Esophagus muscularis mucosa (tissue), 4 donors: ENCODE data around the gene C1orf167. TPM values are rescaled to one million over a fixed set of nuclear protein-coding genes. Genes with fewer than 3 reads are reported as not detected.

Experiments
- DNase-seq: peaks from one replicate; pipeline ENCODE4 v3.0.0-alpha.2; 2017; ENCODE audit errors: extremely low spot score
- H3K27ac ChIP-seq, 4 donors: fragments of 200-600 bp; sonication (generic); replicated peaks in 1 of 4; 1 replicate in 3 of 4; 2 replicates in 1 of 4; pipeline ENCODE4 v1.5.1; 2016 to 2019; ENCODE audit warnings: mild to moderate bottlenecking in 1 of 4
- H3K27me3 ChIP-seq, 4 donors: fragments of 200-600 bp; sonication (generic); one replicate each; pipeline versions ENCODE4 v1.5.1 to v1.6.0; 2016 to 2019
- H3K36me3 ChIP-seq, 4 donors: fragments of 200-600 bp; sonication (generic); one replicate each; pipeline ENCODE4 v1.5.1; 2016 to 2019
- H3K4me1 ChIP-seq, 4 donors: fragments of 200-600 bp; sonication (generic); one replicate each; pipeline ENCODE4 v1.5.1; 2016 to 2019
- H3K4me3 ChIP-seq, 4 donors: fragments of 200-600 bp; sonication (generic); 1 replicate in 2 of 4; 2 replicates in 2 of 4; pipeline ENCODE4 v1.5.1; 2016 to 2019; ENCODE audit warnings: mild to moderate bottlenecking in 4 of 4, moderate library complexity in 1 of 4
- H3K9me3 ChIP-seq, 4 donors: fragments of 200-600 bp; sonication (generic); 1 replicate in 3 of 4; 2 replicates in 1 of 4; pipeline ENCODE4 v1.5.1; 2016 to 2019
- CTCF ChIP-seq, 3 experiments: fragments of 200-600 bp in 2 of 3; fragments of 450-650 bp in 1 of 3; sonication (generic) in 2 of 3; IDR thresholded peaks; one replicate each; pipeline ENCODE4 v1.5.1; 2017 to 2019; ENCODE audit warnings: antibody characterized with exemption in 3 of 3, mild to moderate bottlenecking in 2 of 3, moderate library complexity in 1 of 3
- EP300 ChIP-seq: sonication (generic); formaldehyde crosslinking; IDR thresholded peaks from one replicate; pipeline ENCODE4 v1.6.1; 2017; ENCODE audit warnings: antibody characterized with exemption
- POLR2A ChIP-seq: fragments of 450-650 bp; IDR thresholded peaks from one replicate; pipeline ENCODE4 v1.6.1; 2017; ENCODE audit warnings: antibody characterized with exemption, moderate library complexity, mild to moderate bottlenecking, low read depth
- POLR2AphosphoS5 ChIP-seq, 2 donors: sonication (generic); formaldehyde crosslinking; IDR thresholded peaks; one replicate each; pipeline ENCODE4 v1.6.1; 2017; ENCODE audit warnings: antibody characterized with exemption in 2 of 2
- WGBS: methylation state at CpG from one replicate; pipeline ENCODE4 v1.1.5; 2018; 5-methylcytosine and 5-hydroxymethylcytosine counted together
- intact Hi-C: fragments of 100-400 bp; cut with DNase I; formaldehyde crosslinking; loops from one replicate; pipeline ENCODE4 v1.15.1; 2023
- total RNA-seq, 4 donors: library from RNA; depleted of rRNA; stranded (reverse); fragments of >200 nt; gene quantifications; one replicate each; pipeline versions ENCODE4 v1.1.0 to v1.2.1, GENCODE V29; 2016

Gene C1orf167
- total RNA-seq, 4 donors from 2014 or later = 2.3 to 4.3 TPM; not detected in 2

- H3K9me3 ChIP-seq = no peaks in the 10 kb centered on the region
- peaks cover 0 to 18% (median 0%) of the 10 kb centered on the region in 4 donors for H3K27me3 ChIP-seq
- H3K36me3 ChIP-seq = no peaks in the 10 kb centered on the region
- peaks cover 8 to 28% (median 21%) of the 10 kb centered on the region in 4 donors for H3K4me1 ChIP-seq
- DNase-seq = peak; percentile 95
- intact Hi-C loops = loop anchor here (2.0 kb wide), 1 partner anchor 69 kb away; no protein-coding TSS in a partner anchor
- 14% methylated on average over 28 of the region's 44 CpGs for WGBS
- peak overlapping the region; percentile 20 to 45 (median 40) for H3K27ac ChIP-seq
- peak overlapping the region; percentile 42 to 58 (median 50) for H3K4me3 ChIP-seq
- TF ChIP-seq CTCF (IDR thresholded peaks at IDR 0.05) (peak in 2 of 3 experiments; percentile 92 to 94), POLR2A (no peak), POLR2AphosphoS5 (IDR thresholded peaks at IDR 0.05) (peak in 1 of 2 donors; percentile 32)
Measured at GRCh38 chr1:11719313-11720032, 42.5 kb upstream of the C1orf167 start.

- Histone ChIP-seq H3K4me1 (peaks cover 8 to 28% (median 21%) of the 10 kb centered on the region in 4 donors), H3K27ac (no peak overlapping the region), H3K27me3 (peaks cover 0 to 12% (median 0%) of the 10 kb centered on the region in 4 donors), H3K9me3 (no peaks in the 10 kb centered on the region), H3K36me3 (no peaks in the 10 kb centered on the region), H3K4me3 (peak overlapping the region; percentile 42 to 58 (median 50))
- 80% methylated on average over 12 of the region's 12 CpGs for WGBS
- intact Hi-C loops = loop anchor here (2.0 kb wide), 1 partner anchor 69 kb away; no protein-coding TSS in a partner anchor
- TF ChIP-seq EP300 (no peak), CTCF (IDR thresholded peaks at IDR 0.05) (no peak), POLR2A (no peak), POLR2AphosphoS5 (IDR thresholded peaks at IDR 0.05) (no peak)
- DNase-seq = no peak
Measured at GRCh38 chr1:11720033-11720376, 42.0 kb upstream of the C1orf167 start.

- no peak for DNase-seq
- H3K4me3 ChIP-seq = no peak overlapping the region
- peaks cover 8 to 28% (median 21%) of the 10 kb centered on the region in 4 donors for H3K4me1 ChIP-seq
- 73% methylated on average over 4 of the region's 4 CpGs for WGBS
- H3K27me3 ChIP-seq = peaks cover 0 to 7% (median 0%) of the 10 kb centered on the region in 4 donors
- no peak overlapping the region for H3K27ac ChIP-seq
- no peaks in the 10 kb centered on the region for H3K36me3 ChIP-seq
- no peak for TF ChIP-seq EP300
- TF ChIP-seq POLR2A = no peak
- no peak for TF ChIP-seq CTCF (IDR thresholded peaks at IDR 0.05)
- no peak for TF ChIP-seq POLR2AphosphoS5 (IDR thresholded peaks at IDR 0.05)
- intact Hi-C loops = loop anchor here (2.0 kb wide), 1 partner anchor 70 kb away; no protein-coding TSS in a partner anchor
- no peaks in the 10 kb centered on the region for H3K9me3 ChIP-seq
Measured at GRCh38 chr1:11720525-11720924, 41.5 kb upstream of the C1orf167 start.

GRCh38 chr1:11721311-11721710 lies 40.7 kb upstream of the C1orf167 start:
- Histone ChIP-seq H3K36me3 (no peaks in the 10 kb centered on the region), H3K4me3 (no peak overlapping the region), H3K27me3 (peaks cover 0 to under 1% (median 0%) of the 10 kb centered on the region in 4 donors), H3K27ac (no peak overlapping the region), H3K9me3 (no peaks in the 10 kb centered on the region), H3K4me1 (peaks cover 8 to 28% (median 21%) of the 10 kb centered on the region in 4 donors)
- DNase-seq = no peak
- 68% methylated on average over 4 of the region's 4 CpGs for WGBS
- TF ChIP-seq POLR2A (no peak), CTCF (IDR thresholded peaks at IDR 0.05) (no peak), EP300 (no peak), POLR2AphosphoS5 (IDR thresholded peaks at IDR 0.05) (no peak)
- intact Hi-C loops = loop anchor here (2.0 kb wide), 1 partner anchor 71 kb away; no protein-coding TSS in a partner anchor
